CD14-positive monocyte (primary cell): ENCODE results near the gene PPP1CC. TPM values are rescaled to one million over a fixed set of nuclear protein-coding genes. Genes with fewer than 3 reads are reported as not detected.

Source experiments
- DNase-seq, 3 donors: peaks; one replicate each; pipeline ENCODE4 v3.0.0-alpha.2; 2011 to 2022
- H2AFZ ChIP-seq: 2 replicates; pipeline ENCODE4 v1.6.0; 2012; ENCODE audit warnings: mild to moderate bottlenecking, low read depth, low read length, inconsistent platforms; ENCODE audit not compliant: insufficient read depth, poor library complexity, severe bottlenecking
- H3K27ac ChIP-seq, 2 donors: 1 replicate in 1 of 2; 2 replicates in 1 of 2; pipeline ENCODE4 v1.5.1; 2012 to 2013; ENCODE audit warnings: low read length in 2 of 2, control low read depth in 1 of 2, inconsistent platforms in 1 of 2, low read depth in 1 of 2, mild to moderate bottlenecking in 1 of 2
- H3K27me3 ChIP-seq, 2 donors: one replicate each; pipeline versions ENCODE4 v1.6.0 to v1.6.1; 2011 to 2013; ENCODE audit warnings: low read length in 2 of 2; ENCODE audit not compliant: control insufficient read depth in 2 of 2, insufficient read depth in 2 of 2
- H3K36me3 ChIP-seq, 2 donors: replicated peaks in 1 of 2; 1 replicate in 1 of 2; 2 replicates in 1 of 2; pipeline versions ENCODE4 v1.5.1 to v1.6.1; 2012 to 2013; ENCODE audit warnings: low read length in 2 of 2, control low read depth in 1 of 2, inconsistent platforms in 1 of 2, mild to moderate bottlenecking in 1 of 2; ENCODE audit not compliant: insufficient read depth in 2 of 2, control insufficient read depth in 1 of 2
- H3K4me1 ChIP-seq, 2 donors: 1 replicate in 1 of 2; 2 replicates in 1 of 2; pipeline versions ENCODE4 v1.5.1 to v1.6.1; 2012 to 2013; ENCODE audit warnings: low read length in 2 of 2, control low read depth in 1 of 2, inconsistent platforms in 1 of 2, mild to moderate bottlenecking in 1 of 2, moderate library complexity in 1 of 2; ENCODE audit not compliant: insufficient read depth in 2 of 2, control insufficient read depth in 1 of 2
- H3K4me2 ChIP-seq: replicated peaks from 2 replicates; pipeline ENCODE3; 2012; ENCODE audit warnings: low read length, moderate library complexity, mild to moderate bottlenecking; ENCODE audit not compliant: poor library complexity, severe bottlenecking; ENCODE audit errors: extremely low read depth
- H3K4me3 ChIP-seq, 3 experiments: fragments of 200-600 bp in 1 of 3; sonication (generic) in 1 of 3; replicated peaks in 1 of 3; 1 replicate in 2 of 3; 2 replicates in 1 of 3; pipeline ENCODE4 v1.5.1; 2011 to 2013; ENCODE audit warnings: low read length in 3 of 3, mild to moderate bottlenecking in 3 of 3, control low read depth in 2 of 3, low read depth in 2 of 3, inconsistent platforms in 1 of 3, moderate library complexity in 1 of 3
- H3K79me2 ChIP-seq: 2 replicates; pipeline ENCODE4 v1.6.0; 2012; ENCODE audit warnings: mild to moderate bottlenecking, control low read depth, inconsistent platforms, low read length, moderate library complexity; ENCODE audit not compliant: insufficient read depth
- H3K9ac ChIP-seq: 2 replicates; pipeline ENCODE4 v1.6.0; 2017; ENCODE audit warnings: low read length, mild to moderate bottlenecking; ENCODE audit not compliant: insufficient read depth, poor library complexity, severe bottlenecking
- H3K9me3 ChIP-seq, 2 donors: replicated peaks in 1 of 2; 1 replicate in 1 of 2; 2 replicates in 1 of 2; pipeline versions ENCODE4 v1.5.1 to v1.6.1; 2012 to 2013; ENCODE audit warnings: low read length in 2 of 2, control low read depth in 1 of 2; ENCODE audit not compliant: control insufficient read depth in 1 of 2, insufficient read depth in 1 of 2
- H4K20me1 ChIP-seq: 2 replicates; pipeline ENCODE4 v1.6.0; 2012; ENCODE audit warnings: mild to moderate bottlenecking, low read length, control low read depth, moderate library complexity; ENCODE audit not compliant: insufficient read depth
- H3K27ac Mint-ChIP-seq, 7 donors: one replicate each; pipeline ENCODE4 v1.8.0; 2020; ENCODE audit warnings: mild to moderate bottlenecking in 7 of 7, mixed read lengths in 7 of 7, moderate library complexity in 6 of 7, inconsistent platforms in 2 of 7
- H3K27me3 Mint-ChIP-seq, 3 donors: one replicate each; pipeline ENCODE4 v1.8.0; 2021 to 2022; ENCODE audit warnings: low read depth in 3 of 3, mild to moderate bottlenecking in 3 of 3, mixed read lengths in 3 of 3, moderate library complexity in 3 of 3, inconsistent platforms in 1 of 3
- H3K36me3 Mint-ChIP-seq, 2 donors: one replicate each; pipeline ENCODE4 v1.8.0; 2020; ENCODE audit warnings: mixed read lengths in 2 of 2, inconsistent platforms in 1 of 2, mild to moderate bottlenecking in 1 of 2
- H3K4me1 Mint-ChIP-seq: one replicate; pipeline ENCODE4 v1.8.0; 2020; ENCODE audit warnings: mild to moderate bottlenecking, mixed read lengths
- H3K4me3 Mint-ChIP-seq, 2 donors: one replicate each; pipeline ENCODE4 v1.8.0; 2020; ENCODE audit warnings: mild to moderate bottlenecking in 2 of 2, mixed read lengths in 2 of 2, moderate library complexity in 1 of 2
- H3K9me3 Mint-ChIP-seq, 7 donors: one replicate each; pipeline ENCODE4 v1.8.0; 2020 to 2022; ENCODE audit warnings: mixed read lengths in 7 of 7, mild to moderate bottlenecking in 6 of 7, moderate library complexity in 6 of 7, inconsistent platforms in 2 of 7
- CTCF ChIP-seq: fragments of 200-600 bp; IDR thresholded peaks from one replicate; pipeline ENCODE4 v1.8.0; 2022; ENCODE audit warnings: antibody characterized with exemption, mild to moderate bottlenecking
- WGBS: methylation state at CpG from one replicate; pipeline ENCODE4 v1.1.5; 2013; ENCODE audit warnings: missing lambda C conversion rate; ENCODE audit not compliant: insufficient coverage; 5-methylcytosine and 5-hydroxymethylcytosine counted together
- intact Hi-C, 2 donors: fragments of 100-400 bp; cut with micrococcal nuclease; formaldehyde crosslinking; loops; one replicate each; pipeline versions ENCODE4 v1.15.0 to v1.15.1; 2023
- polyA plus RNA-seq, 3 donors: library from polyadenylated mRNA; depleted of rRNA in 1 of 3; unstranded in 2 of 3; stranded (reverse) in 1 of 3; fragments of 300-500 nt in 2 of 3; fragments of >200 nt in 1 of 3; fragmentation: Illumina TruSeq in 2 of 3; gene quantifications; 1 replicate in 2 of 3; 2 replicates in 1 of 3; pipeline ENCODE4 v1.2.3, GENCODE V29; 2012 to 2021

The PPP1CC gene
- polyA plus RNA-seq, 3 donors, result 63.2 to 139 (median 128) TPM

DNA sequence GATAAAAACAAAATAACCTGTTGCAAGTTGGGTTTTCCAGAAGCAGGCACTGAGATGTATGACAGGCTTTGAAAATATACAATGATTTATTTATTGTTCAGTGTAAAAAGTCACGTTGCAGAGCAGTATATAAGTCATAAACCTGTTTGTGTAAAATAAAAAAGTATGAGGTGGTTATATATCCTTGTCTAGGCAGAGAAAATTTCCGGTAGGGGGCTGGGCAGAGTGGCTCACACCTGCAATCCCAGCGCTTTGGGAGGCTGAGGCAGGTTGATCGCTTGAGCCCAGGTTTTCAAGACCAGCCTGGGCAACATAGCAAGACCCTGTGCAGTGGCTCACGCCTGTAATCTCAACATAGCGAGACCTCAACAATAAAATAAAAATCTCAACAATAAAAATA, 16.2 kb upstream of the PPP1CC start:
- Mint-ChIP-seq H3K4me1 (peaks cover 11% of the 10 kb centered on the region), H3K36me3 (no peaks in the 10 kb centered on the region), H3K9me3 (peaks cover 0 to 2% (median 0%) of the 10 kb centered on the region in 7 donors), H3K27ac (no peak overlapping the region), H3K4me3 (no peak overlapping the region), H3K27me3 (peaks cover 2 to 3% (median 2%) of the 10 kb centered on the region in 3 donors)
- intact Hi-C loops, result no loop called here
- no peaks in the 10 kb centered on the region for H4K20me1 ChIP-seq
- H3K9me3 ChIP-seq, result no peaks in the 10 kb centered on the region
- DNase-seq, result no peak
- H3K4me1 ChIP-seq, result peaks cover 5 to 9% of the 10 kb centered on the region in 2 donors
- no peak for TF ChIP-seq CTCF
- no peak overlapping the region for H3K4me2 ChIP-seq
- no peak overlapping the region for H2AFZ ChIP-seq
- no peaks in the 10 kb centered on the region for H3K27me3 ChIP-seq
- no peak overlapping the region for H3K9ac ChIP-seq
- 100% methylated on average over 3 of the region's 6 CpGs for WGBS
- no peak overlapping the region for H3K4me3 ChIP-seq
- no peaks in the 10 kb centered on the region for H3K36me3 ChIP-seq
- H3K27ac ChIP-seq, result no peak overlapping the region
- H3K79me2 ChIP-seq, result no peaks in the 10 kb centered on the region

DNA sequence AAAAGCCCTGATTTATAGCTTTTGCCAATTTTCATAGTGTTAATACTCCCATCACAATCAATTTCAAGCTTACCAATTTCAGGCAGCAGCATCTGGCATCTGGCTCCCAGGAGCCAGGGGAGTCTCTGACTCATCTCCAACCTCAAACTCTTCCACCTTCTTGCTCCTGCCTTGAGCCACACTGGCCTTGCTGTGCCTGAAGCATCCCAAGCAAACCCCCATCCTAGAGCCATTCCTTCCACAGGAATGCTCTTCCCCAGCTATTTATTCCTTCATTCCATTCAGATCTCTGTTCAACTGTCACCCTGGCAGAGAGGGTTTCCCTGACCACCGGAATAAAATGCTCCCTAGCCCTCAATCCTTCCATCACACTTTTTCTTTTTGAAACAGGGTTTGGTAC, 13.9 kb upstream of the PPP1CC start:
- H3K79me2 ChIP-seq, result no peaks in the 10 kb centered on the region
- H3K36me3 ChIP-seq, result no peaks in the 10 kb centered on the region
- no peaks in the 10 kb centered on the region for H3K36me3 Mint-ChIP-seq
- H3K4me3 ChIP-seq, result no peak overlapping the region
- no peak overlapping the region for H2AFZ ChIP-seq
- no peak overlapping the region for H3K9ac ChIP-seq
- peaks cover 11% of the 10 kb centered on the region for H3K4me1 Mint-ChIP-seq
- no peak overlapping the region for H3K27ac ChIP-seq
- intact Hi-C loops, result no loop called here
- H3K9me3 Mint-ChIP-seq, result peaks cover 0 to 2% (median 0%) of the 10 kb centered on the region in 7 donors
- no peaks in the 10 kb centered on the region for H3K9me3 ChIP-seq
- no peak overlapping the region for H3K4me2 ChIP-seq
- peaks cover 2% of the 10 kb centered on the region in 3 donors for H3K27me3 Mint-ChIP-seq
- no peak for TF ChIP-seq CTCF
- H3K27me3 ChIP-seq, result no peaks in the 10 kb centered on the region
- no peaks in the 10 kb centered on the region for H4K20me1 ChIP-seq
- 100% methylated on average over 1 of the region's 1 CpG for WGBS
- H3K4me1 ChIP-seq, result peaks cover 5 to 9% of the 10 kb centered on the region in 2 donors
- no peak overlapping the region for H3K4me3 Mint-ChIP-seq
- DNase-seq, result no peak
- no peak overlapping the region for H3K27ac Mint-ChIP-seq
